Subcutaneous adipose tissue (tissue), 4 donors: Measurements from ENCODE around the gene PLS1. TPM values are rescaled to one million over a fixed set of nuclear protein-coding genes. Genes with fewer than 3 reads are reported as not detected.

ENCODE experiments used
- total RNA-seq, 4 donors: library from RNA; depleted of rRNA; stranded (reverse); fragments of >200 nt; gene quantifications; one replicate each; pipeline ENCODE4 v1.1.0, GENCODE V29; 2016
- TF ChIP-seq, protein P1 (sequence below): fragments of 450-650 bp; IDR thresholded peaks from one replicate; pipeline ENCODE4 v1.5.1; 2016; ENCODE audit warnings: low read depth, mild to moderate bottlenecking, control low read depth, antibody characterized with exemption, moderate library complexity

PLS1 gene
- total RNA-seq, 4 donors from 2014 or later = 0.88 to 2.9 (median 2.4) TPM; not detected in 1

- TF ChIP-seq, protein P1, sequence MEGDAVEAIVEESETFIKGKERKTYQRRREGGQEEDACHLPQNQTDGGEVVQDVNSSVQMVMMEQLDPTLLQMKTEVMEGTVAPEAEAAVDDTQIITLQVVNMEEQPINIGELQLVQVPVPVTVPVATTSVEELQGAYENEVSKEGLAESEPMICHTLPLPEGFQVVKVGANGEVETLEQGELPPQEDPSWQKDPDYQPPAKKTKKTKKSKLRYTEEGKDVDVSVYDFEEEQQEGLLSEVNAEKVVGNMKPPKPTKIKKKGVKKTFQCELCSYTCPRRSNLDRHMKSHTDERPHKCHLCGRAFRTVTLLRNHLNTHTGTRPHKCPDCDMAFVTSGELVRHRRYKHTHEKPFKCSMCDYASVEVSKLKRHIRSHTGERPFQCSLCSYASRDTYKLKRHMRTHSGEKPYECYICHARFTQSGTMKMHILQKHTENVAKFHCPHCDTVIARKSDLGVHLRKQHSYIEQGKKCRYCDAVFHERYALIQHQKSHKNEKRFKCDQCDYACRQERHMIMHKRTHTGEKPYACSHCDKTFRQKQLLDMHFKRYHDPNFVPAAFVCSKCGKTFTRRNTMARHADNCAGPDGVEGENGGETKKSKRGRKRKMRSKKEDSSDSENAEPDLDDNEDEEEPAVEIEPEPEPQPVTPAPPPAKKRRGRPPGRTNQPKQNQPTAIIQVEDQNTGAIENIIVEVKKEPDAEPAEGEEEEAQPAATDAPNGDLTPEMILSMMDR = no peak
These were observed 68.6 kb downstream of the PLS1 start for GRCh38 chr3:142664819-142665218.

- TF ChIP-seq, protein P1 = no peak
These were observed 73.9 kb downstream of the PLS1 start for GRCh38 chr3:142670120-142670519.

DNA sequence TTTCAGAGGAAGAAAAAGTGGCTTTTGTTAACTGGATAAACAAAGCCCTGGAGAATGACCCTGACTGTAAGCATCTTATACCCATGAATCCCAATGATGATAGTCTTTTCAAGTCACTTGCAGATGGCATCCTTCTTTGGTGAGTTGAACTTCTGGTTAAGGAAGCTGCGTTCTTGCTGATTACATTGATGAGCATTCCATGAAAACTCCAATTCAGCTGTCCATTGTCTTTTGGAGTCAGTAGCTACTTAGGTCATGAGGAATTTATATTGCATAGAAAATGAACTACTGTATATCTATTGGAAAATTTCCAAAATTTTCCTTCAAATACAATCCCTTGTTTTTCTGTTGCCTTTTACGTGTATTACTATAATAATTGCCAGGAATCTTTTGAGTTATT is 80.0 kb downstream of the PLS1 start:
- TF ChIP-seq, protein P1 = no peak

GRCh38 chr3:142680710-142681109 is 84.5 kb downstream of the PLS1 start:
- TF ChIP-seq, protein P1 = no peak

GRCh38 chr3:142690613-142691012 is 94.4 kb downstream of the PLS1 start:
- TF ChIP-seq, protein P1 = no peak

- TF ChIP-seq, protein P1 = no peak
These were observed 95.3 kb downstream of the PLS1 start for GRCh38 chr3:142691527-142691926.

- TF ChIP-seq, protein P1 = no peak
These were observed 97.1 kb downstream of the PLS1 start for GRCh38 chr3:142693136-142693853.
